Transverse colon (tissue), 3 donors: Measurements from ENCODE around the gene RPLP2.

Source experiments
- EP300 ChIP-seq: sonication (generic); formaldehyde crosslinking; IDR thresholded peaks from one replicate; pipeline ENCODE4 v1.6.1; 2017; ENCODE audit warnings: antibody characterized with exemption, low read depth
- POLR2A ChIP-seq: fragments of 450-650 bp; IDR thresholded peaks from one replicate; pipeline ENCODE4 v1.6.1; 2016; ENCODE audit warnings: antibody characterized with exemption, mild to moderate bottlenecking, moderate library complexity
- TF ChIP-seq, protein P1 (sequence below), 5 experiments: fragments of 200-600 bp in 3 of 5; fragments of 450-650 bp in 2 of 5; sonication (generic) in 3 of 5; IDR thresholded peaks; 1 replicate in 2 of 5; 2 replicates in 3 of 5; pipeline ENCODE4 v1.5.1; 2016 to 2017; ENCODE audit warnings: antibody characterized with exemption in 5 of 5, inconsistent platforms in 3 of 5, mild to moderate bottlenecking in 2 of 5, moderate library complexity in 1 of 5

DNA sequence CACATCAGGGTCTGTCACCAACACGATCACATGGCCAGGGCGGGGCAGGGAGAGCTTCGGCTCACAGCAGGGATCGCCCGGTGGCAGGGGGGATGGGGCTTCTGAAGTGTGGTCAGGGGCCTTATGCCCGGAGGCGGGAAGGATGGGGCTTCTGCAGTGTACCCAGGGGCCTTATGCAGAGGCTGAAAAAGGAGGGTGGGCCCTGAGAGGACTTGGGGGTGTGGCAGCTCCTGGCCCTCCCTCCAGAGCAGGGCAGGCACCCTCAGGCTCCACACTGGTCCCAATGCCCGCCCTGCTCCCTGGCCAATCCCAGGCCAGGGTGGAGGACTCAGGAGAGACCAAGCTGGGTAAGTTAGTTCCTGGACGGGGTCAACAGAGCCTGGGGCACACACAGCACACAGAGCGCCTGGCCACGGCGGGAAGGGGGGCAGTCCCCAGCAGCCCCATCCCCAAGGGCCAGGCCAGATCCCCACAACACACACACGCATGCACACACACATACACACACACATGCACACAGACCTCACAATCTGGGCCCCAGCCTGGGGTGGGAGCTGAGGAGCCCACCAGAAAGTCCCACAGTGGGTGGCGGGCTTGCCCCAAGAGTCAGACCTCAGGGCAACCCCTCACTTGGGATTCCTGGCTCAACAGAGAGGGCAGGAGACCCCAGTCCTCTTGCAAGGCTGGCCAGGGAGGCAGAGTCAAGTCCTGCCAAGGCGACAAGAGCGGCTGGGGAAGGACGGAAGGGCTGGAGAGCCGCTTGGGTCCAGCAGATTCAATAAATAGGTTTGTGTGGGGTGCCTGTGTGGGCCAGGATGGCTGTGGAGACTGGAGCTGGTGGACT is 18.8 kb upstream of the RPLP2 start:
- TF ChIP-seq POLR2A (no peak), EP300 (no peak)
- TF ChIP-seq, protein P1, sequence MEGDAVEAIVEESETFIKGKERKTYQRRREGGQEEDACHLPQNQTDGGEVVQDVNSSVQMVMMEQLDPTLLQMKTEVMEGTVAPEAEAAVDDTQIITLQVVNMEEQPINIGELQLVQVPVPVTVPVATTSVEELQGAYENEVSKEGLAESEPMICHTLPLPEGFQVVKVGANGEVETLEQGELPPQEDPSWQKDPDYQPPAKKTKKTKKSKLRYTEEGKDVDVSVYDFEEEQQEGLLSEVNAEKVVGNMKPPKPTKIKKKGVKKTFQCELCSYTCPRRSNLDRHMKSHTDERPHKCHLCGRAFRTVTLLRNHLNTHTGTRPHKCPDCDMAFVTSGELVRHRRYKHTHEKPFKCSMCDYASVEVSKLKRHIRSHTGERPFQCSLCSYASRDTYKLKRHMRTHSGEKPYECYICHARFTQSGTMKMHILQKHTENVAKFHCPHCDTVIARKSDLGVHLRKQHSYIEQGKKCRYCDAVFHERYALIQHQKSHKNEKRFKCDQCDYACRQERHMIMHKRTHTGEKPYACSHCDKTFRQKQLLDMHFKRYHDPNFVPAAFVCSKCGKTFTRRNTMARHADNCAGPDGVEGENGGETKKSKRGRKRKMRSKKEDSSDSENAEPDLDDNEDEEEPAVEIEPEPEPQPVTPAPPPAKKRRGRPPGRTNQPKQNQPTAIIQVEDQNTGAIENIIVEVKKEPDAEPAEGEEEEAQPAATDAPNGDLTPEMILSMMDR (IDR thresholded peaks at IDR 0.05) = no peak
